Body of pancreas (tissue), 4 donors: ENCODE results near the gene STAMBPL1. TPM values are rescaled to one million over a fixed set of nuclear protein-coding genes. Genes with fewer than 3 reads are reported as not detected.

Source experiments
- ATAC-seq: fragments of 150-250 bp; one replicate; pipeline ENCODE4 v1.9.1; 2016
- DNase-seq, 4 donors: peaks; one replicate each; pipeline ENCODE4 v3.0.0-alpha.2; 2019
- H3K27ac ChIP-seq, 4 donors: fragments of 200-600 bp; sonication (generic); 1 replicate in 3 of 4; 2 replicates in 1 of 4; pipeline versions ENCODE4 v1.5.1 to v1.6.1; 2016 to 2019; ENCODE audit warnings: mild to moderate bottlenecking in 1 of 4, mixed read lengths in 1 of 4, moderate library complexity in 1 of 4
- H3K27me3 ChIP-seq, 2 donors: fragments of 200-600 bp; sonication (generic); one replicate each; pipeline ENCODE4 v1.6.0; 2016; ENCODE audit warnings: mild to moderate bottlenecking in 1 of 2
- H3K36me3 ChIP-seq, 2 donors: fragments of 200-600 bp; sonication (generic); replicated peaks in 1 of 2; 2 replicates each; pipeline ENCODE4 v1.5.1; 2016; ENCODE audit warnings: low read depth in 2 of 2; ENCODE audit not compliant: insufficient read depth in 1 of 2
- H3K4me1 ChIP-seq: fragments of 200-600 bp; sonication (generic); one replicate; pipeline ENCODE4 v1.6.0; 2016
- H3K4me3 ChIP-seq, 2 donors: fragments of 200-600 bp; sonication (generic); 1 replicate in 1 of 2; 2 replicates in 1 of 2; pipeline ENCODE4 v1.5.1; 2016 to 2019
- H3K9me3 ChIP-seq, 3 donors: fragments of 200-600 bp; sonication (generic); 1 replicate in 2 of 3; 2 replicates in 1 of 3; pipeline ENCODE4 v1.5.1; 2016
- POLR2A ChIP-seq, 3 donors: fragments of 450-650 bp; IDR thresholded peaks; one replicate each; pipeline ENCODE4 v1.6.1; 2016; ENCODE audit warnings: antibody characterized with exemption in 3 of 3, mild to moderate bottlenecking in 2 of 3
- WGBS, 2 donors: methylation state at CpG; one replicate each; pipeline ENCODE4 v1.1.5; 2017; 5-methylcytosine and 5-hydroxymethylcytosine counted together
- intact Hi-C: fragments of 100-400 bp; cut with DNase I; formaldehyde crosslinking; loops from one replicate; pipeline ENCODE4 v1.15.1; 2023
- total RNA-seq, 2 donors: library from RNA; depleted of rRNA; stranded (reverse); fragments of >200 nt; gene quantifications; one replicate each; pipeline ENCODE4 v1.1.0, GENCODE V29; 2016
- TF ChIP-seq, protein P1 (sequence below), 7 experiments: fragments of 450-650 bp in 4 of 7; fragments of 200-600 bp in 3 of 7; sonication (generic) in 3 of 7; IDR thresholded peaks; one replicate each; pipeline ENCODE4 v1.5.1; 2016 to 2019; ENCODE audit warnings: antibody characterized with exemption in 7 of 7

STAMBPL1 gene
- total RNA-seq, 2 donors from 2014 or later: 10.1 to 26.7 TPM

DNA sequence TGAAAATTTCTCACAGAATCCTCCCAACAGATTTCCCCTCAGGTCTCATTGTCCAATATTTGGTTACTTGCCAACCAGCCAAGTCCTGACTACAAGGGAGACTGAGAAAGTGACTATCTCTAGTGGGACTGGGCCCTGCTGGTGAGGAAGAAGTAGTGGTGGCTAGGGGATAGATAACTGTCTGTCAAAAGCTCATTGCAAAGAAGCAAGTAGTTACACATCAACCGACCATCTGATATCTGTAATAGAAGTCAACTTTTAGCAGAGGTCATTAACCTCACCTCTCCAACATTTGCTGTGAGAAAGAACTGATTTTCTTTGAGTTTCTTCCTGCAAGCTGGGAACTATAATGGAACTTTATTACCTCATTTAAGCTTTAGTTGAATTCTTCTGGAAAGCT lies 15.2 kb downstream of the STAMBPL1 start:
- Histone ChIP-seq H3K36me3 (no peaks in the 10 kb centered on the region), H3K9me3 (no peaks in the 10 kb centered on the region), H3K4me1 (no peaks in the 10 kb centered on the region), H3K27ac (no peak overlapping the region), H3K27me3 (no peaks in the 10 kb centered on the region), H3K4me3 (no peak overlapping the region)
- WGBS, 2 donors: 65 to 92% methylated on average over 1 of the region's 1 CpG
- ATAC-seq: no peak
- DNase-seq: no peak
- no peak for TF ChIP-seq POLR2A (IDR thresholded peaks at IDR 0.05)
- TF ChIP-seq, protein P1, sequence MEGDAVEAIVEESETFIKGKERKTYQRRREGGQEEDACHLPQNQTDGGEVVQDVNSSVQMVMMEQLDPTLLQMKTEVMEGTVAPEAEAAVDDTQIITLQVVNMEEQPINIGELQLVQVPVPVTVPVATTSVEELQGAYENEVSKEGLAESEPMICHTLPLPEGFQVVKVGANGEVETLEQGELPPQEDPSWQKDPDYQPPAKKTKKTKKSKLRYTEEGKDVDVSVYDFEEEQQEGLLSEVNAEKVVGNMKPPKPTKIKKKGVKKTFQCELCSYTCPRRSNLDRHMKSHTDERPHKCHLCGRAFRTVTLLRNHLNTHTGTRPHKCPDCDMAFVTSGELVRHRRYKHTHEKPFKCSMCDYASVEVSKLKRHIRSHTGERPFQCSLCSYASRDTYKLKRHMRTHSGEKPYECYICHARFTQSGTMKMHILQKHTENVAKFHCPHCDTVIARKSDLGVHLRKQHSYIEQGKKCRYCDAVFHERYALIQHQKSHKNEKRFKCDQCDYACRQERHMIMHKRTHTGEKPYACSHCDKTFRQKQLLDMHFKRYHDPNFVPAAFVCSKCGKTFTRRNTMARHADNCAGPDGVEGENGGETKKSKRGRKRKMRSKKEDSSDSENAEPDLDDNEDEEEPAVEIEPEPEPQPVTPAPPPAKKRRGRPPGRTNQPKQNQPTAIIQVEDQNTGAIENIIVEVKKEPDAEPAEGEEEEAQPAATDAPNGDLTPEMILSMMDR (IDR thresholded peaks at IDR 0.05): no peak
- intact Hi-C loops: no loop called here

DNA sequence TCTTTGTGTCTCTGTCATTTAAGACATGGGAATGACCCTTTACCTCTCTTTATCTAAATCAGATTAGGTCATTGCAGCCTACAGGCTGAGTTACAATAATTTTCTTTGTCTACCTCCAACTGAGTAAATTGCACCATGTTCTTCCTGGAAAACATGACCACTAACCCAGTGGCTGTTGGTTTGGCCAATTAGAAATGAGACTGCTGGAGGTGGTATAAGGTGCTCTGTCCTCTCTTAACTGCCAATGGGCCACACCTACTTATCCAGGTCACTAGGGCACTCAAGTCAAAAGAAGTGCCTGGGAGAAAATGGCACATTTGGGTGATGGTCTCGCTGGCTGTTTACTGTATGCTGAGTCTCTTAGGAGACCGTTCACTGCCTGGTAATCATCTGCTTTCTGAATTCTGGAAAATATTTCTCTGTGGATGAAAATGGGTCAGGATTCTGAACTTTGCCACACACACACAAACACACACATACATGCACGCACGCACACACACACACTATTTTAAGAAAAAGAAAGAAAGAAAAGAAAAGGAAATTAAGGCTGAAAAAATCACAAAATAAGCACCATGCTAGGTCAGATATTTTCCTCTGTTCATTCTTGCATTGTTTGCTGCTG lies 16.4 kb downstream of the STAMBPL1 start:
- no peak for DNase-seq
- peak; percentile 47 for ATAC-seq
- H3K9me3 ChIP-seq: no peaks in the 10 kb centered on the region
- H3K4me3 ChIP-seq: no peak overlapping the region
- H3K4me1 ChIP-seq: no peaks in the 10 kb centered on the region
- intact Hi-C loops: no loop called here
- TF ChIP-seq, protein P1 (IDR thresholded peaks at IDR 0.05): no peak
- no peak for TF ChIP-seq POLR2A (IDR thresholded peaks at IDR 0.05)
- no peak overlapping the region for H3K27ac ChIP-seq
- 88 to 90% methylated on average over 4 of the region's 4 CpGs for WGBS, 2 donors
- no peaks in the 10 kb centered on the region for H3K36me3 ChIP-seq
- H3K27me3 ChIP-seq: no peaks in the 10 kb centered on the region

DNA sequence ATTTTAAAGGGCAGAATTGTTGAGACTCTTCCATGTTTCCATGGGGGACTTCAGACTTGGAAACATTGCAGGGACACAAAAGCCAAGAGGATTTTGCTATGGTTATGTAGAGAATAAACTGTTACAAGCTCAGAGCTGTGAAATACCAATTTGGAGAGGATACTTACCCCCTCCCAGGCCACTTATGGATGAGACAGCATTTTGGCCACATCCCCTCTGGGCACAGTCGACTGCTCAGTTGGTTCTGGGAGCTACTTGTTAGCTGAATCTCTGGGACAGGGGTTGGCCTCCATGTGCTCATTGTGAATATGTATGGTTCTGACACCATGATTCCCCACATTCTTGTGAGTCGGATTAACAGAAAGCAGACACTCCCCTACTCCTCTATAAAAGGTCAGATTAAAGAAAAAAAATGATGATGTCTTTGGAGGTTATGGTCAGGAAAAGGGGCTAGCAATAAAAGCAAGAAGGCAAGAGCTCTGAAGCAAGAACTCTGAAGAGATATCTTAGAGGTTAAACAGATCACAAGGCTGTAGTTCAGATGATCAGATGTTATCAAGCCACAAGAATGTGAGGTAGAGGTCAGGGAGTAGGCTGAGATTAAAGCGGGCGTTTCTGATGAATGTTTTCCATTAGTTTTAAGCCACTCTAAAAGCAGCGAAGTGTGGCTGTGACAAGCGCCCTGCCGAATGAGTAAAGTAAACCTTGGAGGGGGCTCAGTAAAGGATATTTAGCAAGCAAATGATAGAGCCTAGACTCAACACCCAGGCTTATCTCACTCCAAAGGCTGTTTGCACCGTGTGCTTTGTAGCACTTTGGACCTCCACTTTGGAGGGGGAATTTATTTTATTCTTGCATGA lies 17.2 kb downstream of the STAMBPL1 start:
- H3K4me1 ChIP-seq: no peaks in the 10 kb centered on the region
- no peaks in the 10 kb centered on the region for H3K36me3 ChIP-seq
- H3K4me3 ChIP-seq: no peak overlapping the region
- H3K9me3 ChIP-seq: no peaks in the 10 kb centered on the region
- WGBS, 2 donors: 66 to 71% methylated on average over 8 of the region's 8 CpGs
- no peaks in the 10 kb centered on the region for H3K27me3 ChIP-seq
- H3K27ac ChIP-seq: no peak overlapping the region
- DNase-seq: no peak
- TF ChIP-seq, protein P1 (IDR thresholded peaks at IDR 0.05): no peak
- no peak for TF ChIP-seq POLR2A (IDR thresholded peaks at IDR 0.05)
- ATAC-seq: no peak
- intact Hi-C loops: no loop called here

DNA sequence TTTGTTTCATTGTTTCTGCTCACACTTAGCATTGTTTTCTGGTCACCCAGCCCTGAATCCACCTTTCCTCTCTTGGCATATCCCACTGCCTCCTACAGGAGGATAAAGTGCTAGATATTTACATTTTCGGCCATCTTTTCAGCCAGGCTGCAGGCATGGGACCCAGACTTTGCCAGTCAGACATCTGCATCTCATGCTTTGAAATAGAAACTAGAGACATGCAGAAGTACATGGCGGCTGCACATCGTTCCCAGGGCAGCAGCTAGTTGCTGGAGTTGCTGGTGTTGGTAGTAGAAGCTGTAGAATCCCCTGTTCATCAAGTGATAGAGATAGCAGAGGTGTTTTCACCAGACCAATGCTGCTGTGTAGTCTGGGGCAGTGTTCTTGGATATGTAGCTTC lies 18.7 kb downstream of the STAMBPL1 start:
- Histone ChIP-seq H3K4me1 (no peaks in the 10 kb centered on the region), H3K27ac (no peak overlapping the region), H3K9me3 (no peaks in the 10 kb centered on the region), H3K36me3 (no peaks in the 10 kb centered on the region), H3K27me3 (no peaks in the 10 kb centered on the region), H3K4me3 (no peak overlapping the region)
- TF ChIP-seq POLR2A (IDR thresholded peaks at IDR 0.05): no peak
- TF ChIP-seq, protein P1 (IDR thresholded peaks at IDR 0.05): no peak
- 82 to 91% methylated on average over 3 of the region's 3 CpGs for WGBS, 2 donors
- intact Hi-C loops: no loop called here
- no peak for ATAC-seq
- DNase-seq: no peak
